ENCODE measurements around the gene SMIM23.

Gene SMIM23

GRCh38 chr5:171785517-171785916 lies at the start of gene SMIM23:
Gene SMIM23 (plus strand): TSS chr5:171785817. CDS start chr5:171785872, 55 bp downstream.
- no peak for DNase-seq (ENCODE audit: low spot score)

DNA sequence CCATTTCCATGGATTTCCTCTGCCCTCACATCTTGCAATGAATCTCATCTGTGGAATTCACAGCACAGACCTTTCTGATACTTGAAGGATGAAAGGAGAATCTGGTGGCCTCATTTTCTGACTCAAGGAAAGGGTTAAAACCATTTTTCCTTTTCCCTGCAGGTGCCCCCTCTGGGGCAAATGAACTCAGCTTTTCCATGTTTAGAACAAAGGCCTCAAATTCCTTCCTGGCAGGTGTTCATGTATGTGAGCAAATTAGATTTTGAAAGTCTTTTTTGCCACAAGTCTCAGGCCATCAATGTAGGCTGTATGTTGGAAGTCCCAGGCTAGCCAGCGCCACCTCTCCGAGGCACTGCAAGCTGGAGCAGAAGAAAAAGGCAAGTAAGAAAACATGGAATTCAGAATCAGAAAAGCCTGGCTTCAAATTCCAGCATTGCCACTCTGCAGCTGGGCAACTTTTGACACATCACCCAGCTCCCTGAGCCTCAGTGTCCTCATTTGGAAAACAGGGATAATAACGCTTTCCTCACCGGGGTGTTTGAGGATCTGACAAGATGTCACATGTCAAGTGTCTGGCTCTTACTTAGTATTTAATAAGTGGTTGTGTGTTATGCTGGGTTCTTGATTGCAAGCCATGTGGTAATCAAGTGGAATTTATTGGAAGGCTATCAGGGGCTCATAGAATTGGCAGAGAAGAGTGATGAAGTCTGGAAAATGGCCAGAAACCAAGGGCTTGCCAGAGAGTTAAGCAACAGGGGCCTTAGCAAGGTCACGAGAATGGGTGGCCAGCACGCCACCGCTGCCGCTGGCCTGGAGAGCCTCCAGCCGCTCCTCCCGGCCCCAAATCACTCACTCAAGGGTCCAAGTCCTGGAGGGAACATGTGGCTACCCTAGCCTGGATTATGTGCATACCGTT lies 48.4 kb upstream of the SMIM23 start:
- DNase-seq (ENCODE audit: low spot score), result no peak

- DNase-seq (ENCODE audit: low spot score), result no peak
These were observed 47.1 kb upstream of the SMIM23 start for GRCh38 chr5:171738501-171738900.

DNA sequence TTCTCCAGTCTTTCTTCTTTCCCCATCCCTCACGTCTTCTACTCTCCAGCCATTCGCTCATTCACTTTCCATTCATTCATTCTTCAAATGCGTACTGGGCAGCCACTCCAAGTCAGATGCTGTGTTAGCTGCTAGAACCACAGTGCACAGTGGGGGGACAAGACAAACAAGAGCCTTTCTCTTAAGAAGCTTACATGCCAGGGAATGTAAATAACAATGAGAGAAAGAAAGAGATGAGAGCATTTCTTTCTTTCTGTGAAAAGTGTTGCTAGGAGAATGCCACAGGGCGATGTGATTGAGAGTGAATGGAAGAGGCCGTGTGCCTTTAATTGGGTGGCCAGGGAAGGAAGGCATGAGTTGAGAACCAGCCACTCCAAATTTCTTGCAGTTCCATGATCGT lies 46.3 kb upstream of the SMIM23 start:
- no peak for DNase-seq (ENCODE audit: low spot score)

DNA sequence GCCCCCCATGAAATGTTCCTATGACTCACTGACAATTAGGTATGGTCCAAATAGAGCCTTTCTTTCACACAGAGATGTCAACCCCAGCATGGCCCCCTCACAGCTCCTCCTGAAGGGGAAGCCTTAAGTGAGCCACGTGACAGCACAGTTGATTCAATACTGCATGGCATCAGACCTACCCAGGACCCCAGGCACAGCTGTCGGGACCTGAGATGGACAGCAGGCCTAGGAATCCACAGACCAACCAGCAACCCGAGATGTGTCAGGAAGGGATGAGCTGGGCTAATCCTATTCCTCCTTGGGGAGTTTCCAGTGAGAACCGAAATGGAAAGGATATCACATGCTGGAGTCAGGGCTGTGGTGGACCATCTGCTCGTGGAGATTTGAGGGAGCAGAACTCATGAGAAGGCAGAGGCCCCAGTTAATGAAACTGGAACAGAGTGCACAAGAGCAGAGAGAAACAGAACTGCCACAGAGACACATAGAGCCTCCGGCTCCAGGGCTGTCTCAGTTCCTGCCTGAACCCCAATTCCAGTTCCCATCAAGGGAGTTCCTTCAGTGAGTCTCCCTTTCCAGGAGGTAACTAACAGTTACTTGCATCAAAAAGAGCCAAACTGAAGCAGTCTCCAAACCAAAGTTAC lies 42.1 kb upstream of the SMIM23 start:
- DNase-seq (ENCODE audit: low spot score), result no peak

- no peak for DNase-seq (ENCODE audit: low spot score)
These were observed 41.4 kb upstream of the SMIM23 start for GRCh38 chr5:171744264-171744663.

DNA sequence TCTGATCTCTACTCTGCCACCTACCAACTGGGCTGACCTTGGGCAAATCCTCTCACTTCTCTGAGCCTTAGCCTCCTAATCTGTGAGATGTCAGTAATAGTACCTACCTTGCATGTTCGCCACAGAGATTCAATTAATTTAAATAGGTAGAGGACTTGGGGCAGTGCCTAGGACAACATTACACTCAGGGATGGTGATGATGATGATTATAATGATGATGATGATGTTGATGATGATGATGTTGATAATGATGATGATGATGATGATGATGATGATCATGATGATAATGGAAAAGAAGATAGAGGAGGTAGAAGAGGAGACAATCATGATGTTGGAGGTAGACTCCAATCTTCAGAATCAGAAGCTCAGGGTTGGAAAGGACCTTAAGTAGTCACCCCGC lies 40.7 kb upstream of the SMIM23 start:
- DNase-seq (ENCODE audit: low spot score), result no peak

DNA sequence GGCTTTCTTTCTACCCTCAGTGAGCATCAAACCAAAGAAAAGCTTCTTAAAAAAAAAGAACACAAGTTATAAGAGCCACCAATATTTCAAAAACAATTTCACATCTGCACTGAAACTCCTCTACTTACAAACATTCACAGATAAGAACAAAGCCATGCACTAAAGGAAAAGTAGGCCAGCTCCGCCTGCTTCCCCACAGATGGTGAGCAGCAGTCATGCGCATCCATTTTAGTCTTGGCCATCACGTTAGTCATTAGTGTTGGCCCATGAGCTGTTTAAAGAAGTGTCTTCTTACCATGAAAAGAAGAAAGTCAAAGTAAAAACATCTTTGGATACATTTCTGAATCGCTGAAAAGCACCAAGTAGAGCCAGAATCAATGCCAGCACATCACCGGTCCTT lies 40.0 kb upstream of the SMIM23 start:
- DNase-seq (ENCODE audit: low spot score), result no peak

DNA sequence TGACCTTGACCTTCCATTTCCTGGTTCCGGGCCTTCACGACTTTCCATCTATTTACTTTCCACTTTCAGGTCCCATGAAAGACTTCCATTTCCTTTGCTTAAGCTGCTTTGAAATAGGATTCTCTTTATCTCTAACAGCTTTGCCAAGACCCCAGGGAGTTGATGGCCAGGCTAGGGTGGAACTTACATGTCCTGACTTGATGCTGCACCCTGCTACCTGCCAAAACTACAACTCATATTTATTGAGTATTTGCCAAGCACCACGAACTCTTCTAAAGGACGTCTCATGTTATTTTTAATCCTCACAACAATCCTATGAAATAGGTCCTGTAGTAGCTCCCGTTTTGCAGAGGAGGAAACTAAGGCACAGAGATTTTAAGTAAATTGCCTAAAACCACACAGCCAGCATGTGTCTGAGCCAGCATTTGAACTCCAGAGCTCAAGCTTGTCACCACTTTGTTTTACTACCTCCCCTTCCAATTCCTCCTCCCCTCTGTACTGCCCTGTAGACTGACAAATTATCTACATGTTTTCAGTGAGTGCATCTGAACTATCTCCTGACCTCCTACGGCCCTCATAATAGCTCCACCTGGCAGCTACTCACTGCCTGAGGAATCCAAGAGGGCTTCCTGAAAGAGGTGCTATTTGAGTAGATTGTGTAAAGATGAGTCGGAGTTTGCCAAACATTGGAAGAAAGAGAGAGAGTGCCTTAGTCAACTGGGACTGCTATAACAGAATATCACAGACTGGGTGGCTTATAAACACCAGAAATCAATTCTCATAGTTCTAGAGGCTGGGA lies 38.4 kb upstream of the SMIM23 start:
- no peak for DNase-seq (ENCODE audit: low spot score)

GRCh38 chr5:171748720-171749119 lies 36.9 kb upstream of the SMIM23 start:
- no peak for DNase-seq (ENCODE audit: low spot score)

DNA sequence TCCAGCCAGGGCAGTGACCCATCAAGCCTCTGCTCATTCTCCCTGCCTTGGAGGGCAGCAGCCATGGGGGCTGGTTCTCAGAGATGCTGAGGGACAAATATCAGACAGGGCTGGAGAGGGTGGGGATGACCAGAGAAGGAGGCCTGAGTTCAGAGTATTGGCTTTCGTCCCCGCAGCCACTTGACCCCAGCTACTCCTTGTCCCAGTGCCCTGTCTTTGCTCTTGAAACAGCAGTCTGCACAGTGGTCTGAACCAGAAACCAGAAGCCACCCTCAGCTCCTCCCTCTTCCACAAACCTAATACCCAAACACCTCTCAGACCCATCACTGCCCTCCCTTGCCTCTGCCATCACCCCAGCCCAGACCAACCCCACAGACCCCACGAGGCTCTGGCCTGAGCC lies 36.3 kb upstream of the SMIM23 start:
- no peak for DNase-seq (ENCODE audit: low spot score)

GRCh38 chr5:171750311-171750788 lies 35.3 kb upstream of the SMIM23 start:
- DNase-seq (ENCODE audit: low spot score), result no peak

DNA sequence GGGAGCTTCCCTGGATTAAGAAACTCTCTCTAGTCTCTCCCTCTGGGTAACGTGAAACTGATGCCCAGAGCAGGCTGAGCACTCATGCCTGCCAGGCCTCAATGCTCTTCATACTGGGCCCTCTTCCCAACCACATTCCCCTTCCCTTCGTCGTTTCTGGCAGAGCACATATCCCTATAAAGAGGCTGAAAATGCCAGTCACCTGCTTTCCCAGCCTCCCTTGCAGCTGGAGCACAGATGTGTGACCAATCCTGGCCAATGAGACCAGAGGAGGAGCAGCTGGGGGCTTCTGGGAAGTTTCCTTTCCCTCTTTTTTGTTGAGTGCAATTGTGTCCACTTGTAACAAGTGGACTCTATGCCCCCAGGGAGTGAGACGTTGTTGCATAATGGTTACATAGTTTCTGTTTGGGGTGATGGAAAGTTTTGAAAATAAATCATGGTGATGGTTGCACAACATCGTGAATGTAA lies 30.2 kb upstream of the SMIM23 start:
- no peak for DNase-seq (ENCODE audit: low spot score)

DNA sequence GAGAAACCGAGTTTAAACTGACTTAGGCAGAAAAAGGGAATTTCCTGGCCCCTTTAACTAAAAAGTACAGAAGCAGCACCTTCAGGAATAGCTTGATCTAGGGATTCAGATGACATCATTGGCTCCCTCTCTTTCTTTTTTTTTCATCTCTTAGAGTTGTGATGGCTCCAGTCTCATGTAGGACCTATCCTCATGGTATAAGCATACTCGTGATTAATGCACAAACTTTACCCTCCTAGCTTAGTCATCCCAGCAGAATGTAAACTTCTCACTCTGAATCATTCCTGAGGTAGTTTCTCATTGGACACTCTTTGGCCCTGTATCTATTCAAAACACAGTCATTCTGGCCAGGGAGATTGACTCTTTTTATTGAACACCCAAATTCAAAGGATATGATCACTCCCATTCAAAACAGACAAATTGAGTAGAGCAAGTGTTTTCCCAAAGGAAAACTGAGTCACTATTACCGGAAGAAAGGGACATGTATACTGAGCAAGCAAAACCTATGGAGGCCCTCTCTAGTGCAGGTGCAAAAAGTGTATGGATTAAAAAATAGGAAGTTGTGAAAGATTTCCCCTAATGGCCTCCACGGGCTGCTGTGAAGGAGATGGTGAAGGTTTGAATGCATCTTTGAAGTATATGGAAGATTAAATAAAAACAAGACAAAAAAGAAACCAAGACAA lies 27.6 kb upstream of the SMIM23 start:
- no peak for DNase-seq (ENCODE audit: low spot score)

DNA sequence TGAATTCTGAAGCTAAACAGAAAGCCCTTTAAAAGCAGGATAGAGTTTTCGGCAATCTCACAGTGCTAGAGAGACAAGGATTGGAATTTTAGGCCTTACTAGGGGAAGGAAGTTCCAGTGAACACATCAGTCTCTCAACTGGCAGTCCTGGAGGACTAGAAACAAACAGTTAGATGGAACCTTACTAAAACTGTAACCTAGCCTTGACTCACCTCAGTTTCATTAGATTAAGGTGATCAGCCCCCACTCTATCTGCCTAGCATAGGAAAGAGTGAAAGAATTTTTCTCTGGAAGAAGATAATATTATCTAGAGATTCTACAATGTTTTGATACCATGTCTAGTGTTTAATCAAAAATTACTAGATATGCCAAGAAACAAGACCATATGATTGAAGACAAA lies 25.8 kb upstream of the SMIM23 start:
- no peak for DNase-seq (ENCODE audit: low spot score)

GRCh38 chr5:171762021-171762608 lies 23.5 kb upstream of the SMIM23 start:
- no peak for DNase-seq (ENCODE audit: low spot score)

GRCh38 chr5:171762903-171763302 lies 22.7 kb upstream of the SMIM23 start:
- DNase-seq (ENCODE audit: low spot score), result no peak

DNA sequence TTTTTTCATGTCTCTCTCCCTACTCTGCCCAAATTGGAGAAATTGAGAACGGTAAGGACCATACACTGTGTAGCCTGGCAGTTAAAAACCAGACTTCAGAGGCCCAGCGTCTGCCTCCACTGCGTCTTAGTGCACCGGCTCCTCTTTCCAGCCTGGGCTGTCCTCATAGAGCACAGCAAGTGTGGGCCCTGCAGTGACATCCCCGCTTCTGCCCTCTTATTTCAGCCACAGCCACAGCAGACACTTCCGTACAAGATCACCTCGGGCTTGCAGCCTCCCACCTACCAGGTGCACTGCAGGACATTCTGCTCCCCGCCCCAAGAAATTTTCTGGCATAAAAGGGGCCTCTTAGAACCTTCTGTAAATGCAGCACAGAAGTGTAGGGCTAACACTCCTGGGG lies 21.4 kb upstream of the SMIM23 start:
- no peak for DNase-seq (ENCODE audit: low spot score)

- no peak for DNase-seq (ENCODE audit: low spot score)
These were observed 18.7 kb upstream of the SMIM23 start for GRCh38 chr5:171766875-171767274.

GRCh38 chr5:171770153-171770552 lies 15.5 kb upstream of the SMIM23 start:
- DNase-seq (ENCODE audit: low spot score), result no peak

- no peak for DNase-seq (ENCODE audit: low spot score)
These were observed 13.8 kb upstream of the SMIM23 start for GRCh38 chr5:171771856-171772255.

All from hematopoietic multipotent progenitor cell treated with erythropoietin and hydrocortisone succinate and interleukin-3 and kit ligand, for 17 days (in vitro differentiated cells).